SH-SY5Y (cell line): Measurements from ENCODE around the gene NOL7.

ENCODE experiments used
- GATA2 ChIP-seq: IDR thresholded peaks from 2 replicates; pipeline ENCODE4 v1.6.1; 2011; ENCODE audit warnings: mild to moderate bottlenecking, low read depth, low read length
- GATA3 ChIP-seq: IDR thresholded peaks from 2 replicates; pipeline ENCODE4 v1.6.1; 2011; ENCODE audit warnings: low read depth, mild to moderate bottlenecking, low read length, moderate library complexity

DNA sequence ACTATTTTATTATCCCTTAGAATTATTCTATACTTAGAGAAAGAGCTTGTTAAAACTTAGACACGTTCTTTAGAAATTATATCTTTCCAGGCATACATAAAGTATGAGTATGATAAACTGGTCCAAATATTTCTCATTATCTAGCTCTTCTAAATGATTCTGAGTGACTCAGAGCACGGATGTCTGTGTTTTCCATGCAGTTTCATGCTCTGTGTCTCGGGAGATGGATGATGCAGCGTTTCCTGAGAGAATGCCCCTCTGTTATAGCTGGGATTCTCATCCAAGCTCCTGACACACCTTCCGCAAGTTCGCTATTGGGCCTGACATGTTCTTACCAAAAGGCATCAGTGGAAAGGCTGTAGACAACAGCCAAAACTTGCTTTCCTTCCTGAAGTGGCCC, 21.4 kb upstream of the NOL7 start:
- TF ChIP-seq GATA2 = no peak
- no peak for TF ChIP-seq GATA3
